Central memory CD4-positive, alpha-beta T cell (primary cell): ENCODE results near the gene PLXNB2.
"Not testable (repeated sequence)": the region's sequence is repeated elsewhere in the genome, so short reads cannot be mapped to it uniquely, and the experiment has no call there.

Source experiments
- DNase-seq: peaks from one replicate; pipeline ENCODE4 v3.0.0; 2022

PLXNB2 gene

DNA sequence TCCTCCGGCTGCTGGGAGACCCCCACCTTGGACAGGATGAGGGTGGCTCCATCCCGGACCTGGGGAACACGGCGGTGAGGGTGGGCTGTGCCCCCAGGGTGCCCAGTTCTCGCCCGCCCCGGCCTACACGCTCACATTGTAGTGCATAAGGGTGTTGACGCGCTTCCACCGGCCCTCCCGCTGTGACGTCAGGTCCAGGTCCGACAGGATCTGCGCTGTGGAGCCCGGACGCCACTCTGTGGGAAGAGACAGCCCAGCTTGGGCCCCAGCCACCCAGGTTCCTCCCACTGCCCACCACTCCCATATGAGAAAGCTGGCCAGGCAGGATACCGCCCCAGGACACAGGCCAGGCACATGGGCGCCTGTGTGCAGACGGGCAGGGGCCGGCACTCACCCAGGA lies 29.0 kb downstream of the PLXNB2 start:
- no peak for DNase-seq

DNA sequence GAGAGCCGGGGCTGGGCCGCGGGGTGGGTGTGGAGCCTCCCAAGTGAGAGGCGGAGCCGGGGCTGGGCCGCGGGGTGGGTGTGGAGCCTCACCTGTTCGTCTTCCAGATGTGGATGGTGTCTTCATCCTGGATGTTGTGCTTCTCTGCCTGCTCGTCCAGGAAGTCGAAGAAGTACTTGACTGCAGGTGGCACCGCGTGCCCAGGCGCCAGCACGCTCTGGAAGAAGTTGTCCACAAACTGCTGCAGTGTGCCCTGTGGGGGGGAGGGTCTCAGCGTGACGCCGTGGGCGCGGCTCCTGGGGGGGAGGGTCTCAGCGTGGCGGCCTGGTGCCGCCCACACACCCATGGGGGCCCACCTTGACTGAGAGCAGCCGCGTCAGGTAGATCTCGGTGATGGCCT lies 29.7 kb downstream of the PLXNB2 start:
- DNase-seq, result no peak

DNA sequence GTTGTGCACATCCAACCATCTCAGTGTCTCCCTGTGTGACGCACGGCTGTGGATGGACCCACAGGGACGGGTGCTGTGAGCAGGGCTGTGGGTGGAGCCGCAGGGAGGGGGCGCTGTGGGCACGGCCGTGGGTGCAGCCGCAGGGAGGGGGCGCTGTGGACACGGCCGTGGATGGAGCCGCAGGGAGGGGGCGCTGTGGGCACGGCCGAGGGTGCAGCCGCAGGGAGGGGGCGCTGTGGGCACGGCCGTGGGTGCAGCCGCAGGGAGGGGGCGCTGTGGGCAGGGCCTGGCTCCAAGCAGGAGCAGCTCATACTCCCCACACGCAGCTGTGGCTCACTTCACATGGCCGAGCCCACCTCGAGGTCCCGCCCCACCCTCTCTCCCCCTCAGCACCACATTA lies 31.3 kb downstream of the PLXNB2 start:
- peak; percentile 33 for DNase-seq

DNA sequence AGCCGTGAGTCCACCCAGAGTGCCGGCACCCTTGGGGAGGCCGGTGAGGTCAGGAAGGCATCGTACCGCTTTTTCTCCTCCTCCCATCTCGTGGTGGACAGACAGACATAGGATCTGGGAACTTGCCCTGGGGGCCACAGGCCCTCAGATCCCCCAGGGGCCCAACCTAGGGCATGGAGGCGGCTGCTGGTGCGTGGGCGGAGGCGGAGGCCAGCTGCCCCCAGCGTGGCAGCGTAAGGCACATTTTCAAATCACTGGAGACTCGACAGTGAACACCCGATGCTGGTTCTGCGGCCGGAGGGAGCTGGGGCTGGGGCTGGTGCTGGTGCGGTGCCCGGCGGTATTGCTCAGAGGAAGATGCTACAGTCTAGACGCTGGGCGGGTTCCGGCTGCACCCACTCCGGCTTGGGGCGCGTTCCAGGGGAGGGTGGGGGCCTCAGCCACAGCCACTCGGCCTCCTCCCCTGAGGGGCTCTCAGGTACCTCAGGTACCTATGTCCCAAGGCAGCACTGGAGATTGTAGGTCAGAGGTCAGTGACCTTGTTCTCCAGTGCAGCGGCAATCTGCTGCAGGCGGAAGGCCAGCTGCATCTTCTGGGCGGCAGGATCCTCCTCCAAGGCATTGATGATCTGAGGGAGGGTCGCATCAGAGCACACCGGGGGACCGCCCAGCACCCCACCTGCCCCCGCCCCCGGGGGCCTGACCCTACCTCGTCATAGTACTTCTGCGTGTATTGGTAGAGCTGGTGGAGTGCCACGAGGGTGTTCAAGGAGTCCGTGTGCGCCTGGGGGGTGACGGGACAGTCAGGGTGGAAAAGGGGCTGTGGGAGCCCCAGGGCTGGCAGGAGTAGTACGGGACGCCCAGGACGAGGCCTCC lies 32.0 kb downstream of the PLXNB2 start:
- DNase-seq, result no peak

GRCh38 chr22:50274771-50275170 lies 32.7 kb downstream of the PLXNB2 start:
- no peak for DNase-seq

DNA sequence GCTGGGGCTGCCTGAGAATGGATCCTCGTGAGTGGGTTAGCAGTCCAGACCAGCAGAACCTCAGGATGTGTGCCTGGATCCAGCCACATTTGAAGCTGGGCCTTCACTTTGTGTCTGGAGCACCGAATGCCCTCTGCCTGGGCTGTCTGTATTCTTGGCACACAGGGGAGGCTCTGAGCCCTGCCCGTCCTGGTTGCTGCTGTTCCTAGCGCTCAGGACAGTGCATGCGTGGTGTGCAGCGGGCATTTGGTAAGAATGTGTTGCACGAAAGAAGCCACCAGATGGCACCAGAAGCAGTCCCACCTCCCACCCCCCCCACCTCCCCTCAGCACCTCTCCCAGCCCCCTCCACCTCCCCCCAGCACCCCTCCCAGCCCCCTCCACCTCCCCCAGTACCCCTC lies 33.1 kb downstream of the PLXNB2 start:
- DNase-seq, result peak; percentile 28

- not testable (repeated sequence) for DNase-seq
Observed at GRCh38 chr22:50273781-50274180, 33.7 kb downstream of the PLXNB2 start.

DNA sequence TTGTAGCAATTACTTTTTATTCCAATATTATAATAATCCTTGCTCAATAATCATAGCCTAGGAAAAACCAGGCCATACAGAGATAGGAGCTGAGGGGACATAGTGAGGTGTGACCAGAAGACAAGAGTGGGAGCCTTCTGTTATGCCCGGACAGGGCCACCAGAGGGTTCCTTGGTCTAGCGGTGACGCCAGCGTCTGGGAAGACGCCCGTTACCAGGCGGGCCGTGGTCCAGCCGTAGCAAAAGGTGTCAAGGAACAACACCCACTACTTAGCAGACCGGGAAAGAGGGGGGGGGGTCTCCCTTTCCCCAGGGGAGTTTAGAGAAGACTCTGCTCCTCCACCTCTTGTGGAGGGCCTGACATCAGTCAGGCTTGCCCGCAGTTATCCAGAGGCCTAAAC lies 34.1 kb downstream of the PLXNB2 start:
- DNase-seq, result not testable (repeated sequence)

GRCh38 chr22:50272044-50272802 lies 35.2 kb downstream of the PLXNB2 start:
- DNase-seq, result no peak

- DNase-seq, result peak; percentile 36
Observed at GRCh38 chr22:50271519-50271970, 35.9 kb downstream of the PLXNB2 start.

DNA sequence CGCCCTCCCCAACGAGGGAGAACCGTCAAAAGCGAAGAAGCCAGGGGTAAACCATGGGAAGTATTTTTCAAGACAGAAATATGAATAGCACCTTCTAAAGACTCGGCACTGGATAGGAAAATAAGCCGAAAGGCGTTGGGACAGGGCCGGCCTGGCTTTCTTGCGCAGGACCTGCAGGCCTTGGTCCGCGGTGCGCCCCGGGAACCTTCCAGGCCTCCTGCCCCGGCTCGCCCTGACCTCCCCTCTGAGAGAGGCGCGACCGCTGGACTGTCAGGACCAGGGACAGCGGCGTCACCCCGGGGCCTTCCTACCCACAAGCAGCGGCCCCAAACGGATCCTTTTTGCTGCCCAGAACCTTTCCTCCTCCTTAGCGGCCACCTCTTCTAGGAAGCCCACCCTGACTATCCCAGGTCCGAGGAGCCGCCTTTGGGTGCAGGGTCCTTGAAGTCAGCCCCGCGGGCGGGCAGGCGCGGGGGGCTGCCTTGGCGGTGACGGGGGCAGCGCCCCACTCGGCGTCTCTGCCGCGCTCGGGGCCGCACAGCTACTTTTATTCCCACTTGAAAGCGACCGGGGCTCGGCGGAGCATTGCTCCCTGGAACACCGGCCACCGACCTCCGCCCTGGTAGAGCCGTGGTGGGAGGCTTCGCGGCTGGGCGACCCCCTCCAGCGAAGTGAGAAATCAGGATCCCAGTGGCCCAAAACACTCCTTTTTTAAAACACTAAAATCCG lies 36.6 kb downstream of the PLXNB2 start:
- peak; percentile 69 for DNase-seq

DNA sequence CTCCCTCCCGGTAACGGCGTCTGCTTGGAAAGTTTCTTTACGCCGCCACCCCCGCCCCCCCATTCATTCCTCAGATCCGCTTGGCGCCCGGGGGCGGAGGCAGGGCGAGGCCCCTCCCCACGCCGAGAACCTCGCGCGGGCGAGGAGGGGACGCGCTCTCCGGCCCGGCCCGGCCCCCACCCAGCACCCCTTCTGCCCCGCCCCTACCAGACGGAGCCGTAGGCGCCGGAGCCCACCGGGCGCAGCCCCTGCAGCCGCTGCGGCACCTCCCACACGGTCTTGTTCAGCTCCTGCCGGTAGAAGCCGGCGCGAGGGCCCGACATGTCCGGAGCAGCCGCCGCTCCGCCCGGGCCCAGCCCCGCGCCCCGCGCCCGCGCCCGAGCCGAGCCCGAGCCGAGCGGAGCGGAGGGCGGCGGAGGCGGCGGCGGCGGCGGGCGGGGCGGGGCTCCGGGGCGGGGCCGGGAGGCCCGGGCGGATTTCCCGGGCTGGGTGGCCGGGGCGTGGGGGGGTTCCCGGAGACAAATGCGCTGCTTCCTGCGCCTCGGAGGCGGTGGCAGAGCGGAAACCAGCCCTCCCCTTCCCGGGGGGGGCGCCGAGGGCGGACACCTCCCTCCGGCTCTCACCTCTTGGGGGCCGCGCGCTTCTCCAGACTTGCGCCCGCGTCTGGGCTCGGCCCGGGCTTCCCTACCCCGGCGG lies 37.3 kb downstream of the PLXNB2 start, which contains the start of gene MAPK11:
MAPK11 (minus strand) TSS at position 411 of the 696 bp plus-strand sequence; CDS start at position 323, 88 bp downstream.
- DNase-seq, result peak; percentile 75

GRCh38 chr22:50269573-50269969 lies 37.9 kb downstream of the PLXNB2 start:
- DNase-seq, result no peak

- DNase-seq, result no peak
Observed at GRCh38 chr22:50268655-50269113, 38.8 kb downstream of the PLXNB2 start.

GRCh38 chr22:50267591-50268390 lies 39.7 kb downstream of the PLXNB2 start:
- peak; percentile 41 for DNase-seq

GRCh38 chr22:50266994-50267393 lies 40.5 kb downstream of the PLXNB2 start:
- DNase-seq, result no peak

DNA sequence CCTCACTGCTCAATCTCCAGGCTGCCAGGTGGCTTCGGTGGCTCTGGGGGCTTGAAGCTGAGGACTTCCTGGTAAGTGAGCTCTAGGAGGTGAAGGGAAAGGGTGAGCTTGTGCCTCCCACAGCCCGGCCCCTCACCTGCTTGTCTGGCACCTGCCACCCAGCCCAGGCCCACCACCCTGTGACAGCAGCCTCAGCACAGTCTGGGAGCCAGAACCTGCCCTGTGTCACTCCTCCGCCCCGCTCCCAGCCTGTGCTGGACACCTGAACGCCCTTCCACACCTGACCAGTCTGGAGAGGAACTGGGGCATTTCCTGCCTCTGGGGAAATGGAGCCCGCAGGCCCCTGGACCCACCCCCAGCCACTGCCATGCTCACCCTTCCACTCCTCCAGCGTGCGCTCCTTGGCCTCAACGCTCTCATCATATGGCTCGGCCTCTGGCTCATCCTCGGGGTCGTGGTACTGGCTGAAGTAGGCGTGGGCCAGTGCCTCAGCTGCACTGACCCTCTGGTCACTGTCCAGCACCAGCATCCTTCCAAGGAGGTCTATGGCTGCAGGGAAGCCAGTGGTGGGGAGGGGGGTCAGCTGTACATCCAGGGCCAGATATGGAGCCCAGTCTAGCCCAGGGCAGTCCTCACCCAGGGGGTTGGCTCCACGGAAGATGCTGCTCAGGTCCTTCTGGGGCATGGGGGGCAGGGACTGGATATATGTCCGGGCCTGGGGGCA lies 42.3 kb downstream of the PLXNB2 start:
- no peak for DNase-seq

GRCh38 chr22:50264104-50264745 lies 43.2 kb downstream of the PLXNB2 start:
- no peak for DNase-seq

DNA sequence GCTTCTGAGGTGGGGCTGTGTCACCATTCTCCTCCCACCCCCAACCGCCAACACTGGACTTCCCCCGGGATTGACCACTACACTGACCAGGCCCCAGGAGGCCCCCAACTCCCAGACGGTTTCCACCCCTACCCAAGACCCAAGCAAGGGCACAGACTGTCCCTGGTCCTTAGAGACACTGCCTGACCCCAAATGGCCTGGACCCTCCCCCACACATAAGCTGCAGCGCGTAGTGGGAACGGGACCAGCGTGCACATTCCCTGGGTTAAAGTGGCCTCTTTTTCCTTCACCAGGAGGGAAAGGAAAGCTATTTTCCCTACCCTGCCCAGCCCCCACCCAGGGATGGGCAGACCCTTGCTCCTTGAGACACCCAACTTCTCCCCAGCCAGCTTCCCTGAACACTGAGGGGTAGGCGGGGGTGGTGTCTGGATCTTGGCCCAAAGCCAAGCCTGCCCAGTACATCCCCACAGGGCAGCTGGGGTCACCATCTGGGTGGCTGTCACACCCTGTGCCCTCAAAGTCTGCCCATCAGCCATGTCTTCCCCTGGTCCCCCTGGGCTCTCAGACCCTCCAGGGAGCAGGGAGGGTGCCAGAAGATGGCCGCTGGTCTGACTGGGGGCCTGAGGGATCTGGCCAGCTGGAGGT lies 44.4 kb downstream of the PLXNB2 start:
- DNase-seq, result no peak

DNA sequence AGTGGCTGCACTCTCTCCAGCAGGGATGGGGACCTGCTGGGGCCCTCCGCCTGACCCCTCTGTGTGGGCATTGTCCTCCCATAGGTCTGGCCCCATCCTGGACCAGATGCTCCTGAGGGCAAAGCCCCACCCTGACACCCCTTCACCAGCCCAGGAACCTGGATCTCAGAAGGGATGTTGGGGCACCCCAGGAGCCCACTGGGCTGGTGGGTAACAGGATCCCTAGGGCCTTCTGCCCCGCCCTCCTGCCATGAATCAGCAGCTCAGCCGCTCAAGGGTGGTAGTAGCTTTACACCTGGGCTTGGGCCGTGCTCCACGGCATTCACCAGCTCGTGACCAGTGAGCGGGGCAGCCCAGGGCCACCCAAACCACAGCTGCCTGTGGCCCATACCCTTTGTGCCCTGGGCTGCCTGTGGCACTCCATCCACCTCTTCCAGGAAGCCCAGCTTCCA lies 45.0 kb downstream of the PLXNB2 start:
- no peak for DNase-seq
